ENCODE measurements around the gene ZNF318.
"Not testable (repeated sequence)": the region's sequence is repeated elsewhere in the genome, so short reads cannot be mapped to it uniquely, and the experiment has no call there.

The ZNF318 gene

DNA sequence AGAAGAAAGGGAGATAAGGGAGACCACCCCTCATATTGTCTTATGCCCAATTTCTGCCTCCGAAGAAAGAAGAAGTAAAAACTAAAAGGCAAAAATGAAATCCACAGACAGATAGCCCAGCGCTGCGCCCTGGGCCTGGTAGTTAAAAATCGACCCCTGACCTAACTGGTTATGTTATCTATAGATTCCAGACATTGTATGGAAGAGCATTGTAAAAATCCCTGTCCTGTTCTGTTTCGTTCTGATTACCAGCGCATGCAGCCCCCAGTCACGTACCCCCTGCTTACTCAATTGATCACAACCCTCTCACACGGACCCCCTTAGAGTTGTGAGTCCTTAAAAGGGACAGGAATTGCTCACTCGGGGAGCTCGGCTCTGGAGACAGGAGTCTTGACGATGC lies 23.7 kb upstream of the ZNF318 start:
- H3K9ac ChIP-seq (ENCODE audit: low read depth, low read length, poor library complexity); H3K23ac ChIP-seq (ENCODE audit: low read depth, low read length, poor library complexity); H3K9me3 ChIP-seq (replicated peaks in 1 of 2; ENCODE audit: control insufficient read depth in 2 of 2, insufficient read depth in 1 of 2, low read depth in 1 of 2, low read length in 2 of 2); H3K79me1 ChIP-seq (ENCODE audit: low read depth, low read length); H3K4ac ChIP-seq (ENCODE audit: low read length); H2AK5ac ChIP-seq (ENCODE audit: low read depth, low read length); H2BK15ac ChIP-seq (ENCODE audit: low read length); H2BK12ac ChIP-seq (ENCODE audit: low read length); H3K27ac ChIP-seq (replicated peaks; ENCODE audit: low read length); H4K8ac ChIP-seq (ENCODE audit: low read depth, low read length); H3K18ac ChIP-seq (ENCODE audit: low read length); H3K14ac ChIP-seq (ENCODE audit: low read length); DNase-seq (ENCODE audit: low spot score); H4K91ac ChIP-seq (ENCODE audit: low read depth, low read length, poor library complexity); H3K4me2 ChIP-seq (ENCODE audit: insufficient read depth, low read length, poor library complexity, severe bottlenecking); H2BK5ac ChIP-seq (ENCODE audit: low read length); H3K36me3 ChIP-seq (replicated peaks in 1 of 2; ENCODE audit: control insufficient read depth in 2 of 2, insufficient read depth in 2 of 2, low read length in 2 of 2); H3K4me3 ChIP-seq (ENCODE audit: low read length in 2 of 2); H2BK120ac ChIP-seq (ENCODE audit: low read depth, low read length): not testable (repeated sequence)
- Histone ChIP-seq H3K27me3 (ENCODE audit: control insufficient read depth in 3 of 3, insufficient read depth in 3 of 3, low read depth in 1 of 3, low read length in 3 of 3) (peaks cover 0 to 19% (median 0%) of the 10 kb centered on the region in 3 experiments), H2AFZ (ENCODE audit: low read length) (peak overlapping the region; percentile 85), H3K4me1 (ENCODE audit: control insufficient read depth in 2 of 2, insufficient read depth in 1 of 2, low read depth in 1 of 2, low read length in 2 of 2) (peaks cover 3 to 12% of the 10 kb centered on the region in 2 donors)
- no CpG with 5 or more reads among the region's 11 CpGs for WGBS, 2 donors (ENCODE audit: extremely low coverage in 2 of 2, insufficient read length in 2 of 2, insufficient replicate concordance in 1 of 2)

DNA sequence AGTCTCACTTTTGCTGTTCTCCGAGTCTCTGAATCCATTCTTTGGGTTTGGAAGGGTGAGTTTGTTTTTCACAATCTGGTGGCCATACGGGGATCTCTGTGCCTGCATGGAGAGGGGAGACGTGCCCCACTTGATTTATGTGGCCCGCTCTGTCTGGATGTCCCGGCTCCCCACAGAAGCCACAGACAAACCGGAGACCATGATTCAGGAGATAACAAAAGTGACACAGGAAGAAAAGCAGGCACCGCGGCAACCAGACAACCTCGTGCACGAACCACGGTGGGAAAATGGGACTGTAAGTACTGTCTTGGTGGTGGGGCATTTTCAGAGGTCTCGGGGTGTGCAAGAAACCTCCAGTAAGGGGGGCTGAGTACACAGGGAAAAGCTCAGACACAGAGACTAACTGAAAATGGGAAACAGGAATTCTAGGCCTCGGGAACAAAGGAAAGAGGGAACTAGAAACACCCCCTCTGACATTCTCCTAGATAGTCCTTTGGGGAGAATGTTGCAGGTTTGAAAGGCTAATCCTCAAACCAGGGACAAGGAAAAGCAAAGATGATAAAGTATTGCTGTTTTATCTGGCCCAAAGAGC lies 22.1 kb upstream of the ZNF318 start:
- DNase-seq (ENCODE audit: low spot score): no peak
- no peak overlapping the region for H2BK120ac ChIP-seq (ENCODE audit: low read depth, low read length)
- H3K27ac ChIP-seq (replicated peaks; ENCODE audit: low read length): no peak overlapping the region

GRCh38 chr6:43390753-43391439 lies 21.4 kb upstream of the ZNF318 start:
- Histone ChIP-seq H2AFZ (ENCODE audit: low read length) (peak overlapping the region; percentile 82), H3K4me1 (ENCODE audit: control insufficient read depth in 2 of 2, insufficient read depth in 1 of 2, low read depth in 1 of 2, low read length in 2 of 2) (peaks cover 3 to 12% of the 10 kb centered on the region in 2 donors), H3K27me3 (ENCODE audit: control insufficient read depth in 3 of 3, insufficient read depth in 3 of 3, low read depth in 1 of 3, low read length in 3 of 3) (peaks cover 0 to 16% (median 0%) of the 10 kb centered on the region in 3 experiments)
- not testable (repeated sequence) for H4K8ac ChIP-seq (ENCODE audit: low read depth, low read length); H3K4me2 ChIP-seq (ENCODE audit: insufficient read depth, low read length, poor library complexity, severe bottlenecking); H4K91ac ChIP-seq (ENCODE audit: low read depth, low read length, poor library complexity); H3K9me3 ChIP-seq (replicated peaks in 1 of 2; ENCODE audit: control insufficient read depth in 2 of 2, insufficient read depth in 1 of 2, low read depth in 1 of 2, low read length in 2 of 2); H2AK5ac ChIP-seq (ENCODE audit: low read depth, low read length); H3K36me3 ChIP-seq (replicated peaks in 1 of 2; ENCODE audit: control insufficient read depth in 2 of 2, insufficient read depth in 2 of 2, low read length in 2 of 2); H3K4me3 ChIP-seq (ENCODE audit: low read length in 2 of 2); H2BK12ac ChIP-seq (ENCODE audit: low read length); H3K14ac ChIP-seq (ENCODE audit: low read length); H3K79me1 ChIP-seq (ENCODE audit: low read depth, low read length); H2BK120ac ChIP-seq (ENCODE audit: low read depth, low read length); H3K27ac ChIP-seq (replicated peaks; ENCODE audit: low read length); H3K4ac ChIP-seq (ENCODE audit: low read length); H3K18ac ChIP-seq (ENCODE audit: low read length); H3K9ac ChIP-seq (ENCODE audit: low read depth, low read length, poor library complexity); H3K23ac ChIP-seq (ENCODE audit: low read depth, low read length, poor library complexity); H2BK15ac ChIP-seq (ENCODE audit: low read length); DNase-seq (ENCODE audit: low spot score); H2BK5ac ChIP-seq (ENCODE audit: low read length)
- WGBS, 2 donors (ENCODE audit: extremely low coverage in 2 of 2, insufficient read length in 2 of 2, insufficient replicate concordance in 1 of 2): no CpG with 5 or more reads among the region's 10 CpGs

More for the DNA sequence above, 22.1 kb upstream of the ZNF318 start:
- H2BK15ac ChIP-seq (ENCODE audit: low read length): no peak overlapping the region
- H3K36me3 ChIP-seq (replicated peaks in 1 of 2; ENCODE audit: control insufficient read depth in 2 of 2, insufficient read depth in 2 of 2, low read length in 2 of 2): no peaks in the 10 kb centered on the region
- no peak overlapping the region for H3K14ac ChIP-seq (ENCODE audit: low read length)
- peak overlapping the region; percentile 18 for H3K23ac ChIP-seq (ENCODE audit: low read depth, low read length, poor library complexity)
- H3K27me3 ChIP-seq (ENCODE audit: control insufficient read depth in 3 of 3, insufficient read depth in 3 of 3, low read depth in 1 of 3, low read length in 3 of 3): peaks cover 0 to 22% (median 0%) of the 10 kb centered on the region in 3 experiments
- H4K8ac ChIP-seq (ENCODE audit: low read depth, low read length): no peak overlapping the region
- no peak overlapping the region for H3K4me3 ChIP-seq (ENCODE audit: low read length in 2 of 2)
- H2AK5ac ChIP-seq (ENCODE audit: low read depth, low read length): no peak overlapping the region
- peak overlapping the region; percentile 63 for H3K18ac ChIP-seq (ENCODE audit: low read length)
- no CpG with 5 or more reads among the region's 13 CpGs for WGBS, 2 donors (ENCODE audit: extremely low coverage in 2 of 2, insufficient read length in 2 of 2, insufficient replicate concordance in 1 of 2)
- no peak overlapping the region for H3K4ac ChIP-seq (ENCODE audit: low read length)
- H2BK5ac ChIP-seq (ENCODE audit: low read length): no peak overlapping the region
- no peak overlapping the region for H3K4me2 ChIP-seq (ENCODE audit: insufficient read depth, low read length, poor library complexity, severe bottlenecking)
- no peaks in the 10 kb centered on the region for H3K79me1 ChIP-seq (ENCODE audit: low read depth, low read length)
- H3K4me1 ChIP-seq (ENCODE audit: control insufficient read depth in 2 of 2, insufficient read depth in 1 of 2, low read depth in 1 of 2, low read length in 2 of 2): peaks cover 3 to 12% of the 10 kb centered on the region in 2 donors
- no peak overlapping the region for H4K91ac ChIP-seq (ENCODE audit: low read depth, low read length, poor library complexity)
- no peaks in the 10 kb centered on the region for H3K9me3 ChIP-seq (replicated peaks in 1 of 2; ENCODE audit: control insufficient read depth in 2 of 2, insufficient read depth in 1 of 2, low read depth in 1 of 2, low read length in 2 of 2)
- H2AFZ ChIP-seq (ENCODE audit: low read length): peak overlapping the region; percentile 82
- H2BK12ac ChIP-seq (ENCODE audit: low read length): no peak overlapping the region
- no peak overlapping the region for H3K9ac ChIP-seq (ENCODE audit: low read depth, low read length, poor library complexity)

GRCh38 chr6:43389730-43390295 lies 20.4 kb upstream of the ZNF318 start:
- no CpG with 5 or more reads among the region's 6 CpGs for WGBS, 2 donors (ENCODE audit: extremely low coverage in 2 of 2, insufficient read length in 2 of 2, insufficient replicate concordance in 1 of 2)
- H3K14ac ChIP-seq (ENCODE audit: low read length): no peak overlapping the region
- H2BK5ac ChIP-seq (ENCODE audit: low read length): no peak overlapping the region

More at GRCh38 chr6:43389730-43390295, 20.4 kb upstream of the ZNF318 start:
- no peak overlapping the region for H4K91ac ChIP-seq (ENCODE audit: low read depth, low read length, poor library complexity)
- H3K4me1 ChIP-seq (ENCODE audit: control insufficient read depth in 2 of 2, insufficient read depth in 1 of 2, low read depth in 1 of 2, low read length in 2 of 2): peaks cover 3 to 12% of the 10 kb centered on the region in 2 donors
- H3K4me3 ChIP-seq (ENCODE audit: low read length in 2 of 2): no peak overlapping the region
- H3K36me3 ChIP-seq (replicated peaks in 1 of 2; ENCODE audit: control insufficient read depth in 2 of 2, insufficient read depth in 2 of 2, low read length in 2 of 2): no peaks in the 10 kb centered on the region
- H2BK12ac ChIP-seq (ENCODE audit: low read length): no peak overlapping the region
- H3K23ac ChIP-seq (ENCODE audit: low read depth, low read length, poor library complexity): no peak overlapping the region
- peaks cover 0 to 15% (median 0%) of the 10 kb centered on the region in 3 experiments for H3K27me3 ChIP-seq (ENCODE audit: control insufficient read depth in 3 of 3, insufficient read depth in 3 of 3, low read depth in 1 of 3, low read length in 3 of 3)
- H2AFZ ChIP-seq (ENCODE audit: low read length): no peak overlapping the region
- no peak overlapping the region for H2BK120ac ChIP-seq (ENCODE audit: low read depth, low read length)
- H3K4me2 ChIP-seq (ENCODE audit: insufficient read depth, low read length, poor library complexity, severe bottlenecking): no peak overlapping the region
- H3K79me1 ChIP-seq (ENCODE audit: low read depth, low read length): no peaks in the 10 kb centered on the region
- no peak overlapping the region for H3K18ac ChIP-seq (ENCODE audit: low read length)
- H2AK5ac ChIP-seq (ENCODE audit: low read depth, low read length): no peak overlapping the region
- H2BK15ac ChIP-seq (ENCODE audit: low read length): no peak overlapping the region
- no peak overlapping the region for H3K9ac ChIP-seq (ENCODE audit: low read depth, low read length, poor library complexity)
- no peak overlapping the region for H3K27ac ChIP-seq (replicated peaks; ENCODE audit: low read length)
- no peak for DNase-seq (ENCODE audit: low spot score)
- no peak overlapping the region for H3K4ac ChIP-seq (ENCODE audit: low read length)
- H3K9me3 ChIP-seq (replicated peaks in 1 of 2; ENCODE audit: control insufficient read depth in 2 of 2, insufficient read depth in 1 of 2, low read depth in 1 of 2, low read length in 2 of 2): no peaks in the 10 kb centered on the region
- no peak overlapping the region for H4K8ac ChIP-seq (ENCODE audit: low read depth, low read length)

Measured in neuronal stem cell (in vitro differentiated cells).